HepG2 (cell line): Measurements from ENCODE around the gene ZNF624. TPM values are rescaled to one million over a fixed set of nuclear protein-coding genes. Genes with fewer than 3 reads are reported as not detected.

Experiments
- ERF ChIP-seq: IDR thresholded peaks from 2 replicates; pipeline ENCODE4 v1.6.1; 2018; ENCODE audit warnings: missing biosample characterization, missing genetic modification reagents
- GPN1 ChIP-seq: sonication (generic); formaldehyde crosslinking; IDR thresholded peaks from 2 replicates; pipeline ENCODE4 v1.5.1; 2020; ENCODE audit warnings: missing genetic modification reagents, borderline replicate concordance
- IKZF1 ChIP-seq: fragments of 450-650 bp; IDR thresholded peaks from 2 replicates; pipeline ENCODE4 v1.7.1; 2016
- KMT2B ChIP-seq: IDR thresholded peaks from 2 replicates; pipeline ENCODE4 v1.6.1; 2016; ENCODE audit warnings: missing genetic modification reagents, missing compliant biosample characterization
- PAF1 ChIP-seq: IDR thresholded peaks from 2 replicates; pipeline ENCODE4 v1.6.1; 2016; ENCODE audit warnings: missing genetic modification reagents, missing compliant biosample characterization
- ZFP36L1 ChIP-seq: sonication (generic); formaldehyde crosslinking; IDR thresholded peaks from 2 replicates; pipeline ENCODE4 v1.8.0; 2022; ENCODE audit warnings: mild to moderate bottlenecking, missing genetic modification reagents, moderate library complexity
- ZKSCAN5 ChIP-seq: sonication (generic); formaldehyde crosslinking; IDR thresholded peaks from 2 replicates; pipeline ENCODE4 v1.5.1; 2020; ENCODE audit warnings: mild to moderate bottlenecking, missing genetic modification reagents
- ZNF484 ChIP-seq: sonication (generic); formaldehyde crosslinking; IDR thresholded peaks from 2 replicates; pipeline ENCODE4 v1.5.1; 2020; ENCODE audit warnings: mild to moderate bottlenecking, low read depth, missing genetic modification reagents, borderline replicate concordance
- polyA plus RNA-seq, 8 experiments: library from polyadenylated mRNA; depleted of rRNA in 3 of 8; stranded (reverse) in 7 of 8; unstranded in 1 of 8; fragments of >200 nt; fragmentation: Illumina TruSeq in 4 of 8; extraction: Trizol in 4 of 8; gene quantifications; 2 replicates each; pipeline versions ENCODE4 v1.2.1 to v1.2.3, GENCODE V29; 2011 to 2016; ENCODE audit warnings: low read depth in 4 of 8, missing spikeins in 1 of 8, mixed read lengths in 1 of 8; ENCODE audit not compliant: insufficient read depth in 1 of 8
- total RNA-seq, 5 experiments: library from RNA; depleted of rRNA; stranded (reverse); fragments of >200 nt; fragmentation: Illumina TruSeq; extraction: Trizol; gene quantifications; 2 replicates each; pipeline ENCODE4 v1.2.3, GENCODE V29; 2016; ENCODE audit warnings: low read depth in 1 of 5
- TF ChIP-seq, protein P1 (sequence below): conservative IDR thresholded peaks from 2 replicates; pipeline ENCODE4 v1.6.1; 2018; ENCODE audit warnings: missing genetic modification reagents
- TF ChIP-seq, protein P2 (sequence below): sonication (generic); formaldehyde crosslinking; IDR thresholded peaks from 2 replicates; pipeline ENCODE4 v1.5.0; 2020; ENCODE audit warnings: mild to moderate bottlenecking, missing genetic modification reagents, borderline replicate concordance
- TF ChIP-seq, protein P3 (sequence below): sonication (generic); formaldehyde crosslinking; IDR thresholded peaks from 2 replicates; pipeline ENCODE4 v1.4.0; 2020; ENCODE audit warnings: missing genetic modification reagents
- TF ChIP-seq, protein P4 (sequence below): sonication (generic); formaldehyde crosslinking; IDR thresholded peaks from 2 replicates; pipeline ENCODE4 v1.4.0; 2020; ENCODE audit warnings: mild to moderate bottlenecking, low read depth, missing genetic modification reagents
- TF ChIP-seq, protein P5 (sequence below): sonication (generic); formaldehyde crosslinking; IDR thresholded peaks from 2 replicates; pipeline ENCODE4 v1.8.1; 2022; ENCODE audit warnings: low read depth, mild to moderate bottlenecking, missing genetic modification reagents

Gene ZNF624
- total and polyA plus RNA-seq, 2 of the 13 experiments (the other 11 are each of a cell fraction or from before 2014, with no cell fraction given) = 0.75 to 3.5 TPM

DNA sequence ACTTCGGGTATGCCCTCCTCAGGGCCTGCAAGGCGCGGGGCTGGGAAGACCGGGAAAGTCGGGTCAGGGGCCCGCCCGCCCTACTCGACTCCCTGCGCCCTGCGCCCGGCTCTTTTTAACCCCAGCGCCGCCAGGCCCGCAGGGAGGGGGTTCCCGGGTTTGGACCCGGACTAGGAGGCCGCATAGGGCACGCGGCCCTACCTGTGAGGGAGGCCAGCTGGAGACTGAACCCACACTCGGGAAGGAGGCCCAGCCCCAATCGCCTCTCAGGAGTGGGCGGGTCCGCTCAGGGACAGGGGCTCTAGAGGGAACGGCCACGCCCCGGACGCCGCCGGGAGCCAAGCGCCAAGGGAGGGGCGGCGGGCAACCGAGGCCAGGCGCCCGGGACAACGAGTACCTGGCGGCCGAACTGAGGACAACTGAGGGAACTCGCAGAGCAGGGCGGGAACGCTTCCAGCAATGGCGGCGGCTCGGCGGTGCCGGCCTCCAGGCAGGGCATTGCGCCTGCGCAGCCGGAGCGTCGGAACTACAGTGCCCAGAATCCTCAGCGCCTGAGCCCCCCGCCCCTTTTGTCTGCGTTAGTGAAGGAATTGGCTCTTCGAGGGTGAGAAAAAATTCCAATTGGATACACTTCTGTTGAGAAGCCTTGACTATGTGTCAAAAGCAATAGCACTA, at the start of gene ZNF624 (continued):
- TF ChIP-seq, protein P1, sequence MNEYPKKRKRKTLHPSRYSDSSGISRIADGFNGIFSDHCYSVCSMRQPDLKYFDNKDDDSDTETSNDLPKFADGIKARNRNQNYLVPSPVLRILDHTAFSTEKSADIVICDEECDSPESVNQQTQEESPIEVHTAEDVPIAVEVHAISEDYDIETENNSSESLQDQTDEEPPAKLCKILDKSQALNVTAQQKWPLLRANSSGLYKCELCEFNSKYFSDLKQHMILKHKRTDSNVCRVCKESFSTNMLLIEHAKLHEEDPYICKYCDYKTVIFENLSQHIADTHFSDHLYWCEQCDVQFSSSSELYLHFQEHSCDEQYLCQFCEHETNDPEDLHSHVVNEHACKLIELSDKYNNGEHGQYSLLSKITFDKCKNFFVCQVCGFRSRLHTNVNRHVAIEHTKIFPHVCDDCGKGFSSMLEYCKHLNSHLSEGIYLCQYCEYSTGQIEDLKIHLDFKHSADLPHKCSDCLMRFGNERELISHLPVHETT = peak; percentile 87
- TF ChIP-seq, protein P2, sequence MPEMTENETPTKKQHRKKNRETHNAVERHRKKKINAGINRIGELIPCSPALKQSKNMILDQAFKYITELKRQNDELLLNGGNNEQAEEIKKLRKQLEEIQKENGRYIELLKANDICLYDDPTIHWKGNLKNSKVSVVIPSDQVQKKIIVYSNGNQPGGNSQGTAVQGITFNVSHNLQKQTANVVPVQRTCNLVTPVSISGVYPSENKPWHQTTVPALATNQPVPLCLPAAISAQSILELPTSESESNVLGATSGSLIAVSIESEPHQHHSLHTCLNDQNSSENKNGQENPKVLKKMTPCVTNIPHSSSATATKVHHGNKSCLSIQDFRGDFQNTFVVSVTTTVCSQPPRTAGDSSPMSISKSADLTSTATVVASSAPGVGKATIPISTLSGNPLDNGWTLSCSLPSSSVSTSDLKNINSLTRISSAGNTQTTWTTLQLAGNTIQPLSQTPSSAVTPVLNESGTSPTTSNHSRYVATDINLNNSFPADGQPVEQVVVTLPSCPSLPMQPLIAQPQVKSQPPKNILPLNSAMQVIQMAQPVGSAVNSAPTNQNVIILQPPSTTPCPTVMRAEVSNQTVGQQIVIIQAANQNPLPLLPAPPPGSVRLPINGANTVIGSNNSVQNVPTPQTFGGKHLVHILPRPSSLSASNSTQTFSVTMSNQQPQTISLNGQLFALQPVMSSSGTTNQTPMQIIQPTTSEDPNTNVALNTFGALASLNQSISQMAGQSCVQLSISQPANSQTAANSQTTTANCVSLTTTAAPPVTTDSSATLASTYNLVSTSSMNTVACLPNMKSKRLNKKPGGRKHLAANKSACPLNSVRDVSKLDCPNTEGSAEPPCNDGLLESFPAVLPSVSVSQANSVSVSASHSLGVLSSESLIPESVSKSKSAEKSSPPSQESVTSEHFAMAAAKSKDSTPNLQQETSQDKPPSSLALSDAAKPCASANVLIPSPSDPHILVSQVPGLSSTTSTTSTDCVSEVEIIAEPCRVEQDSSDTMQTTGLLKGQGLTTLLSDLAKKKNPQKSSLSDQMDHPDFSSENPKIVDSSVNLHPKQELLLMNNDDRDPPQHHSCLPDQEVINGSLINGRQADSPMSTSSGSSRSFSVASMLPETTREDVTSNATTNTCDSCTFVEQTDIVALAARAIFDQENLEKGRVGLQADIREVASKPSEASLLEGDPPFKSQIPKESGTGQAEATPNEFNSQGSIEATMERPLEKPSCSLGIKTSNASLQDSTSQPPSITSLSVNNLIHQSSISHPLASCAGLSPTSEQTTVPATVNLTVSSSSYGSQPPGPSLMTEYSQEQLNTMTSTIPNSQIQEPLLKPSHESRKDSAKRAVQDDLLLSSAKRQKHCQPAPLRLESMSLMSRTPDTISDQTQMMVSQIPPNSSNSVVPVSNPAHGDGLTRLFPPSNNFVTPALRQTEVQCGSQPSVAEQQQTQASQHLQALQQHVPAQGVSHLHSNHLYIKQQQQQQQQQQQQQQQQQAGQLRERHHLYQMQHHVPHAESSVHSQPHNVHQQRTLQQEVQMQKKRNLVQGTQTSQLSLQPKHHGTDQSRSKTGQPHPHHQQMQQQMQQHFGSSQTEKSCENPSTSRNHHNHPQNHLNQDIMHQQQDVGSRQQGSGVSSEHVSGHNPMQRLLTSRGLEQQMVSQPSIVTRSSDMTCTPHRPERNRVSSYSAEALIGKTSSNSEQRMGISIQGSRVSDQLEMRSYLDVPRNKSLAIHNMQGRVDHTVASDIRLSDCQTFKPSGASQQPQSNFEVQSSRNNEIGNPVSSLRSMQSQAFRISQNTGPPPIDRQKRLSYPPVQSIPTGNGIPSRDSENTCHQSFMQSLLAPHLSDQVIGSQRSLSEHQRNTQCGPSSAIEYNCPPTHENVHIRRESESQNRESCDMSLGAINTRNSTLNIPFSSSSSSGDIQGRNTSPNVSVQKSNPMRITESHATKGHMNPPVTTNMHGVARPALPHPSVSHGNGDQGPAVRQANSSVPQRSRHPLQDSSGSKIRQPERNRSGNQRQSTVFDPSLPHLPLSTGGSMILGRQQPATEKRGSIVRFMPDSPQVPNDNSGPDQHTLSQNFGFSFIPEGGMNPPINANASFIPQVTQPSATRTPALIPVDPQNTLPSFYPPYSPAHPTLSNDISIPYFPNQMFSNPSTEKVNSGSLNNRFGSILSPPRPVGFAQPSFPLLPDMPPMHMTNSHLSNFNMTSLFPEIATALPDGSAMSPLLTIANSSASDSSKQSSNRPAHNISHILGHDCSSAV (CRISPR knock-in tag) = no peak
- no peak for TF ChIP-seq ZKSCAN5 (CRISPR knock-in tag)
- TF ChIP-seq IKZF1 = no peak
- TF ChIP-seq GPN1 (CRISPR knock-in tag) = no peak
- TF ChIP-seq KMT2B (CRISPR knock-in tag) = peak; percentile 67
- TF ChIP-seq ERF = no peak
- no peak for TF ChIP-seq PAF1 (CRISPR knock-in tag)
- 0 out of 2 replicates have a peak, but pooled peaks have one; percentile 39 for TF ChIP-seq ZNF484 (CRISPR knock-in tag)
- TF ChIP-seq, protein P3, sequence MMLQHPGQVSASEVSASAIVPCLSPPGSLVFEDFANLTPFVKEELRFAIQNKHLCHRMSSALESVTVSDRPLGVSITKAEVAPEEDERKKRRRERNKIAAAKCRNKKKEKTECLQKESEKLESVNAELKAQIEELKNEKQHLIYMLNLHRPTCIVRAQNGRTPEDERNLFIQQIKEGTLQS (CRISPR knock-in tag) = no peak
- no peak for TF ChIP-seq ZFP36L1 (CRISPR knock-in tag)
- TF ChIP-seq, protein P4, sequence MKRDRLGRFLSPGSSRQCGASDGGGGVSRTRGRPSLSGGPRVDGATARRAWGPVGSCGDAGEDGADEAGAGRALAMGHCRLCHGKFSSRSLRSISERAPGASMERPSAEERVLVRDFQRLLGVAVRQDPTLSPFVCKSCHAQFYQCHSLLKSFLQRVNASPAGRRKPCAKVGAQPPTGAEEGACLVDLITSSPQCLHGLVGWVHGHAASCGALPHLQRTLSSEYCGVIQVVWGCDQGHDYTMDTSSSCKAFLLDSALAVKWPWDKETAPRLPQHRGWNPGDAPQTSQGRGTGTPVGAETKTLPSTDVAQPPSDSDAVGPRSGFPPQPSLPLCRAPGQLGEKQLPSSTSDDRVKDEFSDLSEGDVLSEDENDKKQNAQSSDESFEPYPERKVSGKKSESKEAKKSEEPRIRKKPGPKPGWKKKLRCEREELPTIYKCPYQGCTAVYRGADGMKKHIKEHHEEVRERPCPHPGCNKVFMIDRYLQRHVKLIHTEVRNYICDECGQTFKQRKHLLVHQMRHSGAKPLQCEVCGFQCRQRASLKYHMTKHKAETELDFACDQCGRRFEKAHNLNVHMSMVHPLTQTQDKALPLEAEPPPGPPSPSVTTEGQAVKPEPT = 0 out of 2 replicates have a peak, but pooled peaks have one; percentile 19
- TF ChIP-seq, protein P5, sequence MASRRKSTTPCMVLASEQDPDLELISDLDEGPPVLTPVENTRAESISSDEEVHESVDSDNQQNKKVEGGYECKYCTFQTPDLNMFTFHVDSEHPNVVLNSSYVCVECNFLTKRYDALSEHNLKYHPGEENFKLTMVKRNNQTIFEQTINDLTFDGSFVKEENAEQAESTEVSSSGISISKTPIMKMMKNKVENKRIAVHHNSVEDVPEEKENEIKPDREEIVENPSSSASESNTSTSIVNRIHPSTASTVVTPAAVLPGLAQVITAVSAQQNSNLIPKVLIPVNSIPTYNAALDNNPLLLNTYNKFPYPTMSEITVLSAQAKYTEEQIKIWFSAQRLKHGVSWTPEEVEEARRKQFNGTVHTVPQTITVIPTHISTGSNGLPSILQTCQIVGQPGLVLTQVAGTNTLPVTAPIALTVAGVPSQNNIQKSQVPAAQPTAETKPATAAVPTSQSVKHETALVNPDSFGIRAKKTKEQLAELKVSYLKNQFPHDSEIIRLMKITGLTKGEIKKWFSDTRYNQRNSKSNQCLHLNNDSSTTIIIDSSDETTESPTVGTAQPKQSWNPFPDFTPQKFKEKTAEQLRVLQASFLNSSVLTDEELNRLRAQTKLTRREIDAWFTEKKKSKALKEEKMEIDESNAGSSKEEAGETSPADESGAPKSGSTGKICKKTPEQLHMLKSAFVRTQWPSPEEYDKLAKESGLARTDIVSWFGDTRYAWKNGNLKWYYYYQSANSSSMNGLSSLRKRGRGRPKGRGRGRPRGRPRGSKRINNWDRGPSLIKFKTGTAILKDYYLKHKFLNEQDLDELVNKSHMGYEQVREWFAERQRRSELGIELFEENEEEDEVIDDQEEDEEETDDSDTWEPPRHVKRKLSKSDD = peak; percentile 75
